Measurements from ENCODE around the gene PARD6G. TPM values are rescaled to one million over a fixed set of nuclear protein-coding genes. Genes with fewer than 3 reads are reported as not detected.

Gene PARD6G
- total and polyA plus RNA-seq, 2 of the 8 experiments (the other 6 are each of a cell fraction or from before 2014, with no cell fraction given): 11.3 to 17.9 TPM

GRCh38 chr18:80159713-80160636 is 87.3 kb downstream of the PARD6G start:
- no peak overlapping the region for H3K4me3 ChIP-seq (ENCODE audit: extremely low read depth in 1 of 4, insufficient read depth in 2 of 4, low read depth in 3 of 4, low read length in 4 of 4)
- FAIRE-seq: no peak

More at GRCh38 chr18:80159713-80160636, 87.3 kb downstream of the PARD6G start:
- no peaks in the 10 kb centered on the region for H3K4me1 ChIP-seq (replicated peaks in 1 of 4; ENCODE audit: control insufficient read depth in 3 of 4, insufficient read depth in 4 of 4, low read length in 3 of 4)
- no peaks in the 10 kb centered on the region for H3K79me2 ChIP-seq (ENCODE audit: control insufficient read depth in 1 of 2, insufficient read depth in 2 of 2, low read length in 2 of 2)
- H3K56ac ChIP-seq (replicated peaks; ENCODE audit: insufficient read length, low read depth, low read length): no peak overlapping the region
- no peak overlapping the region for H3K18ac ChIP-seq (ENCODE audit: extremely low read depth, low read length)
- no peak overlapping the region for H3K14ac ChIP-seq (ENCODE audit: insufficient read length)
- H4K91ac ChIP-seq (replicated peaks; ENCODE audit: insufficient read length, low read length): no peak overlapping the region
- H2AK5ac ChIP-seq (ENCODE audit: low read depth, low read length): no peak overlapping the region
- H4K8ac ChIP-seq (ENCODE audit: extremely low read depth, insufficient read depth, low read length): 0 out of 2 replicates have a peak overlapping the region, but pooled peaks have one; percentile 14
- H3K27ac ChIP-seq (ENCODE audit: low read depth, low read length): no peak overlapping the region
- H3K23me2 ChIP-seq (ENCODE audit: low read depth, low read length): no peaks in the 10 kb centered on the region
- no peak overlapping the region for H3K9ac ChIP-seq (replicated peaks in 1 of 4; ENCODE audit: extremely low read depth in 1 of 4, low read depth in 3 of 4, low read length in 3 of 4)
- H2BK15ac ChIP-seq (ENCODE audit: low read length): no peak overlapping the region
- no peaks in the 10 kb centered on the region; a peak in 1 of 4 replicates for H3K9me3 ChIP-seq (ENCODE audit: insufficient read depth in 2 of 2, low read depth in 1 of 2, low read length in 1 of 2)
- H2AFZ ChIP-seq (ENCODE audit: low read length): no peak overlapping the region
- H2BK120ac ChIP-seq (replicated peaks; ENCODE audit: low read depth, low read length): no peak overlapping the region
- H2BK5ac ChIP-seq (ENCODE audit: low read depth, low read length): no peak overlapping the region
- no peak overlapping the region for H2BK20ac ChIP-seq (ENCODE audit: low read length)
- ChIA-PET POLR2A (ENCODE audit: partially characterized antibody) (interaction anchor here (0.9 to 1.3 kb wide), 4 partner anchors 12 to 39 kb away, joined by 3 read pairs; no protein-coding TSS in a partner anchor), CTCF (ENCODE audit: partially characterized antibody) (interaction anchor here (0.5 to 10.1 kb wide), 21 partner anchors 12 to 286 kb away, joined by 3 to 124 read pairs (median 4); partner anchors contain the start of gene PARD6G)
- peaks cover 0 to 8% of the 10 kb centered on the region in 2 experiments for H4K20me1 ChIP-seq (replicated peaks in 1 of 2; ENCODE audit: control insufficient read depth in 1 of 2, insufficient read depth in 2 of 2, low read length in 2 of 2)
- no peak overlapping the region for H3K4ac ChIP-seq (replicated peaks; ENCODE audit: insufficient read length, low read depth, low read length)
- H3K36me3 ChIP-seq (ENCODE audit: control insufficient read depth in 2 of 4, insufficient read depth in 4 of 4, low read length in 3 of 4): peaks cover 0 to 9% (median 0%) of the 10 kb centered on the region in 4 experiments; a peak in 3 of 8 replicates
- no peak overlapping the region for H2BK12ac ChIP-seq (ENCODE audit: low read depth, low read length)
- no peaks in the 10 kb centered on the region for H3K27me3 ChIP-seq (replicated peaks in 1 of 4; ENCODE audit: control insufficient read depth in 3 of 4, extremely low read depth in 1 of 4, insufficient read depth in 3 of 4, low read length in 3 of 4)
- DNase-seq (ENCODE audit: low read depth in 1 of 2, low spot score in 2 of 2): peak; percentile 39 to 65
- peak overlapping the region in 1 of 2 experiments; percentile 41; a peak in 2 of 4 replicates for H3K4me2 ChIP-seq (ENCODE audit: insufficient read depth in 1 of 2, low read depth in 2 of 2, low read length in 2 of 2)
- WGBS, 2 experiments (ENCODE audit: extremely low coverage in 1 of 2, insufficient coverage in 1 of 2, insufficient read length in 1 of 2, insufficient replicate concordance in 2 of 2, low coverage in 1 of 2, low lambda C conversion rate in 2 of 2, missing lambda C conversion rate in 1 of 2): 88% methylated on average over 86 of the region's 109 CpGs; no CpG with 5 or more reads in 1 of the 2 experiments
- TF ChIP-seq KDM4A (IDR thresholded peaks at IDR 0.05; ENCODE audit: low read depth, low read length, severe bottlenecking) (no peak), RAD21 (IDR thresholded peaks at IDR 0.05 in 1 of 2, conservative IDR thresholded peaks at IDR 0.05 in 1 of 2; ENCODE audit: low read depth in 2 of 2, low read length in 2 of 2) (peak; percentile 4 to 55; a peak in 3 of 4 replicates), CTCF (IDR thresholded peaks at IDR 0.05; ENCODE audit: control extremely low read depth in 1 of 3, insufficient read depth in 1 of 3, low read depth in 1 of 3, low read length in 3 of 3) (peak; percentile 53 to 95 (median 62))
- H4K5ac ChIP-seq (ENCODE audit: insufficient read length, low read depth, low read length): no peak overlapping the region
- H3K79me1 ChIP-seq (ENCODE audit: low read depth, low read length): no peaks in the 10 kb centered on the region; the same call in 1 of the 2 replicates
- H3K23ac ChIP-seq (ENCODE audit: insufficient read length): no peak overlapping the region

Data from H1 (cell line).